NCI-H1436 (cell line): ENCODE results near the gene TRPV4.

ENCODE experiments used
- DNase-seq: peaks from one replicate; lab custom pipeline; 2025; lab: John Stamatoyannopoulos, UW

TRPV4 gene

GRCh38 chr12:109739747-109740693 lies 93.2 kb downstream of the TRPV4 start:
- no peak for DNase-seq

- no peak for DNase-seq
These were observed 94.1 kb downstream of the TRPV4 start for GRCh38 chr12:109738878-109739665.

GRCh38 chr12:109738209-109738608 lies 95.0 kb downstream of the TRPV4 start:
- DNase-seq = no peak

GRCh38 chr12:109737631-109738030 lies 95.6 kb downstream of the TRPV4 start:
- no peak for DNase-seq

- DNase-seq = no peak
These were observed 96.1 kb downstream of the TRPV4 start for GRCh38 chr12:109737126-109737525.

GRCh38 chr12:109736552-109737108 lies 96.6 kb downstream of the TRPV4 start:
- DNase-seq = no peak

- no peak for DNase-seq
These were observed 97.2 kb downstream of the TRPV4 start for GRCh38 chr12:109735825-109736551.

GRCh38 chr12:109735051-109735521 lies 98.1 kb downstream of the TRPV4 start:
- DNase-seq = no peak

- no peak for DNase-seq
These were observed 98.8 kb downstream of the TRPV4 start for GRCh38 chr12:109734219-109735000.
